Prostate gland (tissue), 2 donors: ENCODE measurements around the gene EIF3B.
A peak's percentile ranks its signal among the peaks of the same experiment; 100 is the strongest.

Source experiments
- POLR2A ChIP-seq: fragments of 450-650 bp; IDR thresholded peaks from one replicate; pipeline ENCODE4 v1.6.1; 2016; ENCODE audit warnings: antibody characterized with exemption, mild to moderate bottlenecking
- POLR2AphosphoS5 ChIP-seq: sonication (generic); formaldehyde crosslinking; IDR thresholded peaks from one replicate; pipeline ENCODE4 v1.6.1; 2017; ENCODE audit warnings: antibody characterized with exemption
- TF ChIP-seq, protein P1 (sequence below), 4 experiments: fragments of 200-600 bp in 2 of 4; fragments of 450-650 bp in 2 of 4; sonication (generic) in 2 of 4; IDR thresholded peaks; 1 replicate in 3 of 4; 2 replicates in 1 of 4; pipeline ENCODE4 v1.5.1; 2016 to 2019; ENCODE audit warnings: antibody characterized with exemption in 4 of 4, mild to moderate bottlenecking in 2 of 4, moderate library complexity in 2 of 4

DNA sequence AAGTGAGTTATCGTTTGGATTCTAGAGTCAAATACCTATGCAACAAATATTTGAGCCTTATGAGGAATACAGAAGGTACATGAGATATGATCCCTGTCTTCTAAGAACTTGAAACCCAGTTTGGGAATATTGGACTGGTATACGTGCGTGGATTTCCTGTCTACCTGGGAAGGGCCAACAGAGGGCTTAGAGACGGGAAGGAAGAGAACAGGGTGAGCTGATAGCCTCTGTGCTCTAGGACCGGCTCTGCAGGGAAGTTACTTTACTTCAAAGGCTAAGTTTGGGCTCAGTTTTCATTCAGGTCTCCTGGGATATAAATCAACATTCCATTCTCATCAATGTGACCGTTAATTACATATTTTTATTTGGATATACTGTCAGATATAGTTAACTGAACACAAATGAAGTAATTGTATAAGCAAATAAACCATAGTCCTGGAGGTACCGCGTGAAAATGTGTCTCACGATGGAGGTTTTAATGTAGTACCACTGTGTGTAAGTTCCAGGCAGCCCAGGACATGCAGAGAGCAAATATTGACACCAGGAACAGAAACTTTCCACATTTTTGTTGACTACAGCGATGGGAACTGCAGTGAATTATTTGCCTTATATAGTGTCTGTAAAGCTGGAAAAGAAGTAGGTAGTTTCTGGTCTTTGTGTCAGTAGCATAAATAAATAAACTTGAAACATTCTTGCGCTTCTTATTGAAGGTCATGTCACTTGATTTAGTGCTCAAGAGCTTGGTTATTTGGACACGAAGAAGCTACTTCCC lies 57.4 kb downstream of the EIF3B start:
- TF ChIP-seq, protein P1, sequence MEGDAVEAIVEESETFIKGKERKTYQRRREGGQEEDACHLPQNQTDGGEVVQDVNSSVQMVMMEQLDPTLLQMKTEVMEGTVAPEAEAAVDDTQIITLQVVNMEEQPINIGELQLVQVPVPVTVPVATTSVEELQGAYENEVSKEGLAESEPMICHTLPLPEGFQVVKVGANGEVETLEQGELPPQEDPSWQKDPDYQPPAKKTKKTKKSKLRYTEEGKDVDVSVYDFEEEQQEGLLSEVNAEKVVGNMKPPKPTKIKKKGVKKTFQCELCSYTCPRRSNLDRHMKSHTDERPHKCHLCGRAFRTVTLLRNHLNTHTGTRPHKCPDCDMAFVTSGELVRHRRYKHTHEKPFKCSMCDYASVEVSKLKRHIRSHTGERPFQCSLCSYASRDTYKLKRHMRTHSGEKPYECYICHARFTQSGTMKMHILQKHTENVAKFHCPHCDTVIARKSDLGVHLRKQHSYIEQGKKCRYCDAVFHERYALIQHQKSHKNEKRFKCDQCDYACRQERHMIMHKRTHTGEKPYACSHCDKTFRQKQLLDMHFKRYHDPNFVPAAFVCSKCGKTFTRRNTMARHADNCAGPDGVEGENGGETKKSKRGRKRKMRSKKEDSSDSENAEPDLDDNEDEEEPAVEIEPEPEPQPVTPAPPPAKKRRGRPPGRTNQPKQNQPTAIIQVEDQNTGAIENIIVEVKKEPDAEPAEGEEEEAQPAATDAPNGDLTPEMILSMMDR (IDR thresholded peaks at IDR 0.05), result no peak
- TF ChIP-seq POLR2A (no peak), POLR2AphosphoS5 (peak; percentile 83)
